HEK293 (cell line): ENCODE measurements around the gene MME.

Source experiments
- CTCF ChIP-seq: fragments of 450-650 bp; formaldehyde crosslinking; IDR thresholded peaks from 2 replicates; pipeline ENCODE4 v1.5.1; 2016; ENCODE audit warnings: missing biosample characterization, missing genetic modification characterization
- HOXA7 ChIP-seq: sonication (generic); formaldehyde crosslinking; IDR thresholded peaks from 2 replicates; pipeline ENCODE4 v1.8.1; 2022; ENCODE audit warnings: missing genetic modification reagents, borderline replicate concordance
- SETDB1 ChIP-seq: IDR thresholded peaks from one replicate; pipeline ENCODE4 v1.6.1; 2017; ENCODE audit warnings: mild to moderate bottlenecking, low read length, moderate library complexity, mixed read lengths; ENCODE audit not compliant: insufficient read length
- ZBTB49 ChIP-seq: fragments of 450-650 bp; formaldehyde crosslinking; IDR thresholded peaks from 2 replicates; pipeline ENCODE4 v1.5.1; 2016; ENCODE audit warnings: missing biosample characterization, missing genetic modification characterization, low read depth
- ZNF121 ChIP-seq: fragments of 450-650 bp; formaldehyde crosslinking; IDR thresholded peaks from 2 replicates; pipeline ENCODE4 v1.5.1; 2016; ENCODE audit warnings: missing biosample characterization, missing genetic modification characterization
- ZNF223 ChIP-seq: fragments of 450-650 bp; formaldehyde crosslinking; IDR thresholded peaks from 2 replicates; pipeline ENCODE4 v1.5.1; 2016; ENCODE audit warnings: missing biosample characterization, missing genetic modification characterization
- ZNF404 ChIP-seq: fragments of 450-650 bp; formaldehyde crosslinking; IDR thresholded peaks from 2 replicates; pipeline ENCODE4 v1.5.1; 2017; ENCODE audit warnings: missing biosample characterization, missing genetic modification characterization
- ZNF433 ChIP-seq: fragments of 450-650 bp; formaldehyde crosslinking; IDR thresholded peaks from 2 replicates; pipeline ENCODE4 v1.5.1; 2016; ENCODE audit warnings: missing biosample characterization, missing genetic modification characterization, low read depth
- ZNF571 ChIP-seq: fragments of 450-650 bp; formaldehyde crosslinking; IDR thresholded peaks from 2 replicates; pipeline ENCODE4 v1.5.0; 2017; ENCODE audit warnings: missing biosample characterization, missing genetic modification characterization
- ZNF639 ChIP-seq: fragments of 450-650 bp; formaldehyde crosslinking; IDR thresholded peaks from 2 replicates; pipeline ENCODE4 v1.5.1; 2016; ENCODE audit warnings: missing biosample characterization, missing genetic modification characterization
- ZNF670 ChIP-seq: fragments of 450-650 bp; formaldehyde crosslinking; IDR thresholded peaks from 2 replicates; pipeline ENCODE4 v1.5.1; 2016; ENCODE audit warnings: missing biosample characterization, missing genetic modification characterization, low read depth
- ZSCAN16 ChIP-seq: fragments of 450-650 bp; formaldehyde crosslinking; IDR thresholded peaks from 2 replicates; pipeline ENCODE4 v1.5.1; 2016; ENCODE audit warnings: missing biosample characterization, missing genetic modification characterization
- ZSCAN18 ChIP-seq: fragments of 450-650 bp; formaldehyde crosslinking; IDR thresholded peaks from 2 replicates; pipeline ENCODE4 v1.5.1; 2016; ENCODE audit warnings: missing biosample characterization, missing genetic modification characterization

- TF ChIP-seq ZNF571 (tag by site-specific recombination) (no peak), ZBTB49 (tag by site-specific recombination) (no peak), ZNF639 (tag by site-specific recombination) (no peak), ZNF121 (tag by site-specific recombination) (no peak), CTCF (tag by site-specific recombination) (no peak), ZNF404 (no peak), ZNF670 (tag by site-specific recombination) (no peak), ZNF433 (tag by site-specific recombination) (no peak), HOXA7 (CRISPR knock-in tag) (no peak), ZSCAN16 (tag by site-specific recombination) (no peak), ZNF223 (tag by site-specific recombination) (no peak), SETDB1 (no peak), ZSCAN18 (tag by site-specific recombination) (no peak)
These were observed 51.0 kb downstream of the MME start for GRCh38 chr3:155131104-155131503.
